Gastrocnemius medialis (tissue), 4 donors: Measurements from ENCODE around the gene MAPK12. TPM values are rescaled to one million over a fixed set of nuclear protein-coding genes. Genes with fewer than 3 reads are reported as not detected.

Source experiments
- ATAC-seq, 2 donors: fragments of 150-250 bp; one replicate each; pipeline ENCODE4 v1.9.1; 2016
- DNase-seq, 2 donors: peaks; one replicate each; pipeline ENCODE4 v3.0.0-alpha.2; 2019
- H3K27ac ChIP-seq, 4 donors: fragments of 200-600 bp; sonication (generic); 1 replicate in 1 of 4; 2 replicates in 3 of 4; pipeline ENCODE4 v1.5.1; 2016 to 2018; ENCODE audit warnings: mild to moderate bottlenecking in 2 of 4, moderate library complexity in 1 of 4
- H3K27me3 ChIP-seq, 3 donors: fragments of 200-600 bp; sonication (generic) in 2 of 3; 1 replicate in 1 of 3; 2 replicates in 2 of 3; pipeline versions ENCODE4 v1.5.1 to v1.6.0; 2016 to 2019; ENCODE audit warnings: mild to moderate bottlenecking in 1 of 3, moderate library complexity in 1 of 3
- H3K36me3 ChIP-seq, 2 donors: fragments of 200-600 bp; sonication (generic) in 1 of 2; one replicate each; pipeline ENCODE4 v1.5.1; 2017 to 2018
- H3K4me1 ChIP-seq, 2 donors: fragments of 200-600 bp; sonication (generic) in 1 of 2; one replicate each; pipeline ENCODE4 v1.5.1; 2016 to 2017; ENCODE audit warnings: mild to moderate bottlenecking in 2 of 2
- H3K4me3 ChIP-seq, 4 donors: fragments of 200-600 bp; sonication (generic) in 3 of 4; 1 replicate in 1 of 4; 2 replicates in 3 of 4; pipeline ENCODE4 v1.5.1; 2016 to 2019; ENCODE audit warnings: mild to moderate bottlenecking in 2 of 4
- H3K9me3 ChIP-seq, 3 donors: fragments of 200-600 bp; sonication (generic) in 2 of 3; 1 replicate in 1 of 3; 2 replicates in 2 of 3; pipeline ENCODE4 v1.5.1; 2016 to 2019
- CTCF ChIP-seq, 5 experiments: fragments of 450-650 bp in 3 of 5; fragments of 200-600 bp in 2 of 5; sonication (generic) in 2 of 5; IDR thresholded peaks in 4 of 5; conservative IDR thresholded peaks in 1 of 5; 1 replicate in 4 of 5; 2 replicates in 1 of 5; pipeline ENCODE4 v1.5.1; 2016 to 2019; ENCODE audit warnings: antibody characterized with exemption in 5 of 5, mild to moderate bottlenecking in 3 of 5, moderate library complexity in 3 of 5
- POLR2A ChIP-seq, 2 donors: fragments of 450-650 bp; IDR thresholded peaks; one replicate each; pipeline ENCODE4 v1.6.1; 2017; ENCODE audit warnings: antibody characterized with exemption in 2 of 2, mild to moderate bottlenecking in 2 of 2, moderate library complexity in 2 of 2
- in situ Hi-C, 4 donors: fragments of 200-750 bp; cut with MboI; loops; one replicate each; pipeline versions ENCODE4 v1.15.0 to v1.8.0; 2017; ENCODE audit warnings: low sequenced_read_pairs in 4 of 4
- intact Hi-C: fragments of 100-400 bp; cut with DNase I; formaldehyde crosslinking; loops from one replicate; pipeline ENCODE4 v1.15.1; 2023; ENCODE audit warnings: low total_unique reads
- total RNA-seq, 4 donors: library from RNA; depleted of rRNA; stranded (reverse); fragments of >200 nt; gene quantifications; one replicate each; pipeline versions ENCODE4 v1.1.0 to v1.2.3, GENCODE V29; 2016

MAPK12 gene
- total RNA-seq, 4 donors from 2014 or later, result 126 to 290 (median 219) TPM

- in situ Hi-C loops, result loop anchor here in 2 of 4 donors (10.0 kb wide), 2 partner anchors 68 to 78 kb away; partner anchors contain the start of gene DENND6B (in 1 of the 2)
- peak in 1 of 2 donors; percentile 60 for DNase-seq
- Histone ChIP-seq H3K27me3 (no peaks in the 10 kb centered on the region), H3K9me3 (no peaks in the 10 kb centered on the region), H3K36me3 (peaks cover 0 to 12% of the 10 kb centered on the region in 2 donors), H3K4me1 (peaks cover 22 to 47% of the 10 kb centered on the region in 2 donors), H3K4me3 (no peak overlapping the region), H3K27ac (peak overlapping the region; percentile 93 to 99 (median 98))
- TF ChIP-seq CTCF (IDR thresholded peaks at IDR 0.05 in 4 of 5, conservative IDR thresholded peaks at IDR 0.05 in 1 of 5) (no peak), POLR2A (IDR thresholded peaks at IDR 0.05) (no peak)
- no peak for ATAC-seq
- intact Hi-C loops, result no loop called here
Observed at GRCh38 chr22:50256258-50256862, 5.1 kb downstream of the MAPK12 start.

GRCh38 chr22:50255607-50256006 lies 5.9 kb downstream of the MAPK12 start:
- H3K36me3 ChIP-seq, result peaks cover 0 to 12% of the 10 kb centered on the region in 2 donors
- no peaks in the 10 kb centered on the region for H3K27me3 ChIP-seq
- no peaks in the 10 kb centered on the region for H3K9me3 ChIP-seq
- TF ChIP-seq CTCF (IDR thresholded peaks at IDR 0.05 in 4 of 5, conservative IDR thresholded peaks at IDR 0.05 in 1 of 5) (no peak), POLR2A (IDR thresholded peaks at IDR 0.05) (no peak)
- H3K27ac ChIP-seq, result peak overlapping the region; percentile 93 to 99 (median 98)
- ATAC-seq (no peak), DNase-seq (no peak)
- no peak overlapping the region for H3K4me3 ChIP-seq
- intact Hi-C loops, result no loop called here
- in situ Hi-C loops, result loop anchor here in 2 of 4 donors (10.0 kb wide), 2 partner anchors 69 to 79 kb away; partner anchors contain the start of gene DENND6B (in 1 of the 2)
- peaks cover 24 to 54% of the 10 kb centered on the region in 2 donors for H3K4me1 ChIP-seq

GRCh38 chr22:50255099-50255498 lies 6.4 kb downstream of the MAPK12 start:
- H3K36me3 ChIP-seq, result peaks cover 0 to 12% of the 10 kb centered on the region in 2 donors
- TF ChIP-seq POLR2A (IDR thresholded peaks at IDR 0.05) (no peak), CTCF (IDR thresholded peaks at IDR 0.05 in 4 of 5, conservative IDR thresholded peaks at IDR 0.05 in 1 of 5) (no peak)
- ATAC-seq, result no peak
- no peaks in the 10 kb centered on the region for H3K9me3 ChIP-seq
- in situ Hi-C loops (loop anchor here in 2 of 4 donors (10.0 kb wide), 2 partner anchors 70 to 80 kb away; partner anchors contain the start of gene DENND6B (in 1 of the 2)), intact Hi-C loops (no loop called here)
- H3K27ac ChIP-seq, result peak overlapping the region; percentile 93 to 99 (median 98)
- DNase-seq, result no peak
- peaks cover 29 to 54% of the 10 kb centered on the region in 2 donors for H3K4me1 ChIP-seq
- no peaks in the 10 kb centered on the region for H3K27me3 ChIP-seq
- H3K4me3 ChIP-seq, result no peak overlapping the region

GRCh38 chr22:50253941-50254340 lies 7.5 kb downstream of the MAPK12 start:
- in situ Hi-C loops (loop anchor here in 2 of 4 donors (10.0 kb wide), 2 partner anchors 71 to 81 kb away; partner anchors contain the start of gene DENND6B (in 1 of the 2)), intact Hi-C loops (loop anchor here (5.0 kb wide), 1 partner anchor 42 kb away; no protein-coding TSS in a partner anchor)
- DNase-seq (no peak), ATAC-seq (no peak)
- TF ChIP-seq POLR2A (IDR thresholded peaks at IDR 0.05), result no peak
- no peak for TF ChIP-seq CTCF (IDR thresholded peaks at IDR 0.05 in 4 of 5, conservative IDR thresholded peaks at IDR 0.05 in 1 of 5)
- no peak overlapping the region for H3K4me3 ChIP-seq
- no peaks in the 10 kb centered on the region for H3K27me3 ChIP-seq
- no peaks in the 10 kb centered on the region for H3K9me3 ChIP-seq
- peak overlapping the region; percentile 14 to 99 (median 78) for H3K27ac ChIP-seq
- peaks cover 35 to 52% of the 10 kb centered on the region in 2 donors for H3K4me1 ChIP-seq
- peaks cover 0 to 12% of the 10 kb centered on the region in 2 donors for H3K36me3 ChIP-seq
